Nephron progenitor cell (in vitro differentiated cells): Measurements from ENCODE around the gene PPA2.

Source experiments
- DNase-seq: peaks from one replicate; pipeline ENCODE4 v3.0.0; 2021
- H3K27ac Mint-ChIP-seq: 2 replicates; pipeline ENCODE4 v1.8.0; 2021; ENCODE audit warnings: mild to moderate bottlenecking, moderate library complexity, mixed read lengths
- H3K27me3 Mint-ChIP-seq: 2 replicates; pipeline ENCODE4 v1.8.0; 2021; ENCODE audit warnings: mild to moderate bottlenecking, low read depth, mixed read lengths; ENCODE audit not compliant: poor library complexity
- H3K36me3 Mint-ChIP-seq: 2 replicates; pipeline ENCODE4 v1.8.0; 2021; ENCODE audit warnings: low read depth, mixed read lengths
- H3K4me1 Mint-ChIP-seq: 2 replicates; pipeline ENCODE4 v1.8.0; 2021; ENCODE audit warnings: mixed read lengths
- H3K4me3 Mint-ChIP-seq: 2 replicates; pipeline ENCODE4 v1.8.0; 2021; ENCODE audit warnings: mild to moderate bottlenecking, moderate library complexity, mixed read lengths
- H3K9me3 Mint-ChIP-seq: 2 replicates; pipeline ENCODE4 v1.8.0; 2021; ENCODE audit warnings: mild to moderate bottlenecking, moderate library complexity, mixed read lengths
- CTCF ChIP-seq: fragments of 200-600 bp; sonication (generic); IDR thresholded peaks from 2 replicates; pipeline ENCODE4 v1.5.0; 2021; ENCODE audit warnings: antibody characterized with exemption

Gene PPA2

GRCh38 chr4:105386012-105386411 lies 87.8 kb downstream of the PPA2 start:
- DNase-seq: no peak
- peaks cover 53% of the 10 kb centered on the region for H3K36me3 Mint-ChIP-seq
- H3K27ac Mint-ChIP-seq: no peak overlapping the region
- H3K27me3 Mint-ChIP-seq: no peaks in the 10 kb centered on the region
- H3K9me3 Mint-ChIP-seq: no peaks in the 10 kb centered on the region
- no peak overlapping the region for H3K4me3 Mint-ChIP-seq
- H3K4me1 Mint-ChIP-seq: no peaks in the 10 kb centered on the region
- TF ChIP-seq CTCF: no peak

- H3K4me3 Mint-ChIP-seq: no peak overlapping the region
- no peak for DNase-seq
- no peaks in the 10 kb centered on the region for H3K9me3 Mint-ChIP-seq
- no peak for TF ChIP-seq CTCF
- no peaks in the 10 kb centered on the region for H3K4me1 Mint-ChIP-seq
- H3K36me3 Mint-ChIP-seq: peaks cover 15% of the 10 kb centered on the region
- H3K27me3 Mint-ChIP-seq: no peaks in the 10 kb centered on the region
- H3K27ac Mint-ChIP-seq: no peak overlapping the region
These were observed 99.8 kb downstream of the PPA2 start for GRCh38 chr4:105374071-105374470.

GRCh38 chr4:105373324-105373723 lies 100.5 kb downstream of the PPA2 start:
- Mint-ChIP-seq H3K36me3 (peaks cover 21% of the 10 kb centered on the region), H3K4me1 (no peaks in the 10 kb centered on the region), H3K27ac (no peak overlapping the region), H3K4me3 (no peak overlapping the region), H3K9me3 (no peaks in the 10 kb centered on the region), H3K27me3 (no peaks in the 10 kb centered on the region)
- TF ChIP-seq CTCF: no peak
- DNase-seq: no peak

- Mint-ChIP-seq H3K27ac (no peak overlapping the region), H3K27me3 (no peaks in the 10 kb centered on the region), H3K36me3 (peaks cover 54% of the 10 kb centered on the region), H3K4me3 (no peak overlapping the region), H3K9me3 (peaks cover 26% of the 10 kb centered on the region), H3K4me1 (no peaks in the 10 kb centered on the region)
- no peak for DNase-seq
- TF ChIP-seq CTCF: no peak
These were observed 103.9 kb downstream of the PPA2 start for GRCh38 chr4:105369988-105370387.

- H3K4me3 Mint-ChIP-seq: no peak overlapping the region
- TF ChIP-seq CTCF: no peak
- no peaks in the 10 kb centered on the region for H3K27me3 Mint-ChIP-seq
- DNase-seq: no peak
- H3K27ac Mint-ChIP-seq: no peak overlapping the region
- no peaks in the 10 kb centered on the region for H3K4me1 Mint-ChIP-seq
- H3K9me3 Mint-ChIP-seq: peaks cover 21% of the 10 kb centered on the region
- H3K36me3 Mint-ChIP-seq: peaks cover 49% of the 10 kb centered on the region
These were observed 112.8 kb downstream of the PPA2 start for GRCh38 chr4:105361053-105361452.

GRCh38 chr4:105357258-105357980 lies 116.4 kb downstream of the PPA2 start:
- H3K9me3 Mint-ChIP-seq: peaks cover 5% of the 10 kb centered on the region
- no peaks in the 10 kb centered on the region for H3K27me3 Mint-ChIP-seq
- H3K4me3 Mint-ChIP-seq: no peak overlapping the region
- DNase-seq: no peak
- TF ChIP-seq CTCF: no peak
- no peak overlapping the region for H3K27ac Mint-ChIP-seq
- H3K4me1 Mint-ChIP-seq: no peaks in the 10 kb centered on the region
- H3K36me3 Mint-ChIP-seq: peaks cover 21% of the 10 kb centered on the region
